Keratinocyte (primary cell): ENCODE measurements around the gene TRIM75.

Source experiments
- CTCF ChIP-seq, 3 experiments: IDR thresholded peaks in 1 of 3; conservative IDR thresholded peaks in 1 of 3; optimal IDR thresholded peaks in 1 of 3; 2 replicates in 2 of 3; 3 replicates in 1 of 3; pipeline versions ENCODE3 to v1.5.1; 2011; ENCODE audit warnings: low read length in 3 of 3, mild to moderate bottlenecking in 3 of 3, moderate library complexity in 2 of 3, control low read depth in 1 of 3, inconsistent platforms in 1 of 3; ENCODE audit not compliant: insufficient read depth in 2 of 3; ENCODE audit errors: extremely low read depth in 1 of 3
- EZH2 ChIP-seq: IDR thresholded peaks from one replicate; pipeline ENCODE4 v1.6.1; 2012; ENCODE audit warnings: inconsistent platforms, mild to moderate bottlenecking, low read length, moderate library complexity

GRCh38 chr4:165085946-165086345, 32.3 kb downstream of the TRIM75 start:
- TF ChIP-seq CTCF (optimal IDR thresholded peaks at IDR 0.05 in 1 of 3, IDR thresholded peaks at IDR 0.05 in 1 of 3, conservative IDR thresholded peaks at IDR 0.05 in 1 of 3; ENCODE audit: extremely low read depth in 1 of 3, insufficient read depth in 2 of 3, low read length in 3 of 3) (no peak), EZH2 (no peak)
